GM12875 (cell line): Measurements from ENCODE around the gene STAT2.

Experiments
- H3K4me3 ChIP-seq: one replicate; pipeline ENCODE4 v1.5.1; 2011; ENCODE audit warnings: low read depth, low read length, control low read depth
- TF ChIP-seq, protein P1 (sequence below): IDR thresholded peaks from 2 replicates; pipeline ENCODE4 v1.5.1; 2011; ENCODE audit warnings: low read depth, mild to moderate bottlenecking, control low read depth, inconsistent platforms, low read length, moderate library complexity, borderline replicate concordance; ENCODE audit not compliant: insufficient read depth

The STAT2 gene

DNA sequence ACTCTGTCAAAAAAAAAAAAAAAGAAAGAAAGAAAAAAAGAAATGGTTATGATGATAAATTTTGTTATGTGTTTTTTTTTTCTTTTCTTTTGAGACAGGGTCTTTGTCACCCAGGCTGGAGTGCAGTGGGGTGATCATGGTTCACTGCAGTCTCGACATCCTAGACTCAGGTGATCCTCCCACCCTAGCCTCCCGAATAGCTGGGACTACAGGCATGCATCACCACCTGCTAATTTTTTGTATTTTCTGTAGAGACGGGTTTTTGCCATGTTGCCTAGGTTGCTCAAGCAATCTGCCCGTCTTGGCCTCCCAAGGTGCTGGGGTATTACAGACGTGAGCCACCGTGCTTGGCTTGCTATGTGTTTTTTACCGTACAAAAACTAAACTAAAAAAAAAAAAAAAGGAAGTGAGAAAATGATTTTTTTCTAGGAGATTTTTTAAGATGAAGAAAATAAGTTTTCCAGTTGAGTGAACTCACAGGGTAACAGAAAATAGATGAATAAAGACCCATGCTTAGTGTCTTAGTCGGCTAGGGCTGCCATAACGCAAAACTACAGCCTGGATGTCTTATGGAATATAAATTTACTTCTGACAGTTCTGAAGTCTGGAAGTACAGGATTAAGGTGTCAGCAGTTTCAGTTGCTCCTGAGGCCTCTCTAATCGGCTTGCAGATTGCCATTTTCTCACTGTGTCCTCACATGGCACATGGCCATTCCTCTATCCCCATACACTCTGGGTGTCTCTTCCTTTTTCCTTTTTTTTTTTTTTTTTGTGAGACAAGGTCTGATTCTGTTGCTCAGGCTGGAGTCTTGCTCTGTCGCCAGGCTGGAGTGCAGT is 15.9 kb upstream of the STAT2 start:
- TF ChIP-seq, protein P1, sequence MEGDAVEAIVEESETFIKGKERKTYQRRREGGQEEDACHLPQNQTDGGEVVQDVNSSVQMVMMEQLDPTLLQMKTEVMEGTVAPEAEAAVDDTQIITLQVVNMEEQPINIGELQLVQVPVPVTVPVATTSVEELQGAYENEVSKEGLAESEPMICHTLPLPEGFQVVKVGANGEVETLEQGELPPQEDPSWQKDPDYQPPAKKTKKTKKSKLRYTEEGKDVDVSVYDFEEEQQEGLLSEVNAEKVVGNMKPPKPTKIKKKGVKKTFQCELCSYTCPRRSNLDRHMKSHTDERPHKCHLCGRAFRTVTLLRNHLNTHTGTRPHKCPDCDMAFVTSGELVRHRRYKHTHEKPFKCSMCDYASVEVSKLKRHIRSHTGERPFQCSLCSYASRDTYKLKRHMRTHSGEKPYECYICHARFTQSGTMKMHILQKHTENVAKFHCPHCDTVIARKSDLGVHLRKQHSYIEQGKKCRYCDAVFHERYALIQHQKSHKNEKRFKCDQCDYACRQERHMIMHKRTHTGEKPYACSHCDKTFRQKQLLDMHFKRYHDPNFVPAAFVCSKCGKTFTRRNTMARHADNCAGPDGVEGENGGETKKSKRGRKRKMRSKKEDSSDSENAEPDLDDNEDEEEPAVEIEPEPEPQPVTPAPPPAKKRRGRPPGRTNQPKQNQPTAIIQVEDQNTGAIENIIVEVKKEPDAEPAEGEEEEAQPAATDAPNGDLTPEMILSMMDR, result no peak
- H3K4me3 ChIP-seq, result no peak overlapping the region

DNA sequence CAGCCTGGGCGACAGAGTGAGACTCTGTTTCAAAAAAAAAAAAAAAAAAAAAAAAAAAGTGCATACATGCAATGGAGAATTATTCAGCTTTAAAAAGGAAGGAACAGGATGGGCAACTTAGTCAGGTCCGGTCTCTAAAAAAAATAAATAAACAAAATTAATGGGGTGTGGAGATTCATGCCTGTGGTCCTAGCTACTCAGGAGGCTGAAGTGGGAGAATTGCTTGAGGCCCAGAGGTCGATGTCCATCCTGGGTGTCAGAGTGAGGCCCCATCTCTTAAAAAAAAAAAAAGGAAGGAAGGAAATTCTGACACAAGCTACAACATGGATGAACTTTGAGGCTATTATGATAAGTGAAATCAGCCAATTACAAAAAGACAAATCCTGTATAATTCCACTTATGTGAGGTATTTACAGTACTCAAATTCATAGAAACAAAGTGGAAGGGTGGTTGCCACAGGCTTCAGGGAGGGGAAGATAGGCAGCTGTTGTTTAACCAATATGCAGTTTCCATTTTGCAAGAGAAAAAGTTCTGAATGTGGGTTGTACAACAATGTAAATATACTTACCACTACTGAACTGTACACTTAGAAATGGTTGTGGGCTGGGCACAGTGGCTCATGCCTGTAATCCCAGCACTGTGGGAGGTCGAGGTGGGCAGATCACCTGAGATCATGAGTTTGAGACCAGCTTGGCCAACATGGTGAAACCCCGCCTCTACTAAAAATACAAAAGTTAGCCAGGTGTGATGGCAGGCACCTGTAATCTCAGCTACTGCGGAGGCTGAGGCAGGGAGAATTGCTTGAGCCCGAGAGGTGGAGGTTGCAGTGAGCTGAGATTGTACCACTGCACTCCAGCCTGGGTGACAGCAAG is 15.1 kb upstream of the STAT2 start:
- TF ChIP-seq, protein P1, result no peak
- no peak overlapping the region for H3K4me3 ChIP-seq

DNA sequence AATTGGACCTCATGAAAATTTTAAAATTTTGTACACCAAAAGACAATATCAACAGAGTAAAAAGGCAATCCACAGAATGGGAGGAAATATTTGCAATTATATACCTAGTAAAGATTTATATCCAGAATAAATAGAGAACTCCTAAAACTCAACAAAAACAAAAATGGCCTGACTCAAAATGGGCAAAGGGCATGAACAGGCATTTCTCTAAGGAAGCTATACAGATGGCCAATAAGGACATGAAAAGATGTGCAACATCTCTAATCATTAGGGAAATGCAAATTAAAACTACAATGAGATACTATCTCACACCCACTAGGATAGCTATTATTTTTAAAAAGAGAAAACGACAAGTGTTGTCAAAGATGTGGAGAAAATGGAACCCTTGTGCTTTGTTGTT is 13.6 kb upstream of the STAT2 start:
- no peak overlapping the region for H3K4me3 ChIP-seq
- TF ChIP-seq, protein P1, result no peak

DNA sequence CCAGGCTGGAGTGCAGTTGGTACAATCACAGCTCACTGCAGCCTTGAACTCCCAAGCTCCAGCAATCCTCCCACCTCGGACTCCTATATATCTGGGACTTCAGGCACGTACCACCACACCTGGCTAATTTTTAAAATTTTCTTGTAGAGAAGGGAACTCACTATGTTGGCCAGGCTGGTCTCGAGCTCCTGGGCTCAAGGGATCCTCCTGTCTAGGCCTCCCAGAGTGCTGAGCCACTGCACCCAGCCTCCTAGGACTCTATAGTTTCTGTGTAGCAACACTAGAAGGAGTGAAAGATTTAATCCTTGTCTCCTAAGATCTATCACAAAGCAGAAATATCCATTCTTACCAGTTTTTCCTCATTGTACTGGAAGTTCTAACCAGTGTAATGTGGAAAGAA is 7.0 kb upstream of the STAT2 start:
- TF ChIP-seq, protein P1, result no peak
- H3K4me3 ChIP-seq, result no peak overlapping the region

DNA sequence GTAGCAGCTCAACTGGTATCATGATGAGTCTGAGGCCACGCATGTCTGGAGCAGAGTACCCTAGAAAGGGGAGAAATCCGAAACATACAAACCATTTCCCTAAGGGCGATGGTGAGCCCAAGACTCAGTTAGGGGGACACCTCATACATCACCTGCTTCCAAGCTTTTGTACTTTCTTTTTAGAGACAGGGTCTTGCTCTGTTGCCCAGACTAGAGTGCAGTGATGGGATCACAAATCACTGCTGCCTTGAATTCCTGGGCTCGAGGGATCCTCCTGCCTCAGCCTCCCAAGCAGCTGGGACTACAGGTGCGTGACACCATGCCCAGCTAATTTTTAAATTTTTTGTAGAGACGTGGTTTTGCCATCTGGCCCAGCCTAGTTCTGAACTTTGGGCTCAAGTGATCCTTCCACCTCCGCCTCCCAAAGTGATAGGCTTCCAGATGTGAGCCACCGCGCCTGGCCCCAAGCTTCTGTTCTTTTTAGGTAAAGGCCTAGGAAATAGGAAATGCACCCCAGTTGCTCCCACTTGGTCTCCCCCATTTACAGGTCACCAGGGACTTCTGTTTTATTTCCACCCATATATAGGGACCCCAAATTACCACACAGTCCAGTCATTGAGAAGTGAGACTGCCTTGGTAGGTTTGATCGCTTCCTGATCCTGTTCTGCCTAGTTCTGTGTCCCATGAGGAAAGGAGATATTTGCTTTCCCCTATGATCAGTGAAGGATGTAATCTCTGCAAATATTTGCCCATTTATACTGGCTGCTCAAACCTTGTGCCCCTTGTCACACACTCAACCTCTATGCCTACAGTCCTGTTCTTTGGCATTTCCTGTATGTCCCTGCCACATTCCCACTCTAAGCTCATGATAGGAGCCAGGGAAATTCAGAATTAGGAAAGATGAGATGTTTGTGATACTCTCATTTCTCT is 2.5 kb upstream of the STAT2 start, which contains the start of gene APOF:
TSS of gene APOF (minus strand) at position 728 of the 930 bp plus-strand sequence. CDS start at position 616, 112 bp downstream.
- H3K4me3 ChIP-seq, result no peak within 1 kb of the TSS
- TF ChIP-seq, protein P1, result no peak

DNA sequence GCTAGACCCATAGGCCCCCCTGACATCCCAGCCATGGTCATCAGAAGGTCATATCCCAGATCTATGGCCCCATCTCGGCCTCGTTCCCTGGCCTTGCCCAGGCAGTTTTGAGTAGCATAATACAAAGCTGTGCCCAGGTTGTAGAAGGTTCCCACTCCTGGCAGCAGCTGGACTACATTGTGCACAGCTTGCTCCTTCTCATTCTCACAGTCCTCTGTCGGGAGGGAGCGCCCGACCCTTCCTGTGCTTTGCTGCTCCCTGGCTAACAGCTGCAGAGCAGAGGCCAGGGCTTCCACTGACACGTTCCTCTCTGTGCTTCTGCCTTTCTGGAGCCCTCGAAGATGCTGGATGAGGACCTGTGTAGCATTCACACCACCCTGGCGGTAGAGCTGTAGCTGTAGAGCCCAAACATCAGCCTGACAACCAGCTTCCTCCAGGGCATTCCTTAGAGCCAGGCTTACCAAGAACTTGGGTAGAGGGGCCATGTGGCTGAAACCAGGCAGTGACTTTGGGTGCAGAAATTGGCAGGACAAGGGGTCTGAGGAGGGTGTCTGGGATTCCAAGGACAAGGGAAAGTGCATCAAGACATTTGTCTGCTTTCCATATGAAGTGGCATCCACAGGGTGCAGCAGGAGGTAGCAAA is 1.7 kb upstream of the STAT2 start:
- H3K4me3 ChIP-seq, result no peak overlapping the region
- TF ChIP-seq, protein P1, result no peak
